TTC549 (cell line): Measurements from ENCODE around the gene AGBL1.

ENCODE experiments used
- FAIRE-seq: peaks from 2 replicates; lab custom pipeline; 2012; peaks lifted over from hg19 to GRCh38; lab: Jason Lieb, UNC

AGBL1 gene

DNA sequence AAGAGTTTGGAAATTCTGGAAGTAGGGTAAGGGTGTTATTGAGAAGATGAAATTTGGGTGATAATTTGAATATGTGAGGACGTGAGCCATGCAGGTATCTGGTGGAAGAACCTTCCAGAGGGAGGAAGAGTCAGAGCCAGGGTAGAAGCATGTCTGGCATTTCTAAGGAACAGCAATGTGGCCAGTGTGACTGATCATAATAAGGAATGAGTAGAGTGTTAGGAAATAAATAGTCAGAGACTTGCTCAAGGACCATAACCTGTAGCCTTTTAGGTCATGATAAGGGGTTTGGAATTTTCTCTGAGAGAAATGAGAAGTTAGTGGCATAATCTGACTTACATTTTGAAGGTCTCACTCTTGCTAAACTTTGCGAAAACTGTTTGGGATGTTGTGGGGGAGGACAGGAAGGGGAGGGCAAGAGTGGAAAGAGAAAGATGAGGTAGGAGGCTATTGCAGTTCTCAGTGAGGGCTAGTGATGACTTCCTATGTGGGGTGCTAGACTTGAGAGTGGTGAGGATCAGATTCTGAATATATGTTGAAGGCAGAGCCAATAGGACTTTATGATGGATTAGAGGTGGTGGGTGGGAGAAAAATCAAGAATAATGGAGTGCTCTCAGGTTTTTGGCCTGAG, 568.3 kb downstream of the AGBL1 start:
- FAIRE-seq, result no peak

GRCh38 chr15:86649277-86649676, 569.6 kb downstream of the AGBL1 start:
- no peak for FAIRE-seq

- no peak for FAIRE-seq
Measured at GRCh38 chr15:86650094-86650493, 570.4 kb downstream of the AGBL1 start.

DNA sequence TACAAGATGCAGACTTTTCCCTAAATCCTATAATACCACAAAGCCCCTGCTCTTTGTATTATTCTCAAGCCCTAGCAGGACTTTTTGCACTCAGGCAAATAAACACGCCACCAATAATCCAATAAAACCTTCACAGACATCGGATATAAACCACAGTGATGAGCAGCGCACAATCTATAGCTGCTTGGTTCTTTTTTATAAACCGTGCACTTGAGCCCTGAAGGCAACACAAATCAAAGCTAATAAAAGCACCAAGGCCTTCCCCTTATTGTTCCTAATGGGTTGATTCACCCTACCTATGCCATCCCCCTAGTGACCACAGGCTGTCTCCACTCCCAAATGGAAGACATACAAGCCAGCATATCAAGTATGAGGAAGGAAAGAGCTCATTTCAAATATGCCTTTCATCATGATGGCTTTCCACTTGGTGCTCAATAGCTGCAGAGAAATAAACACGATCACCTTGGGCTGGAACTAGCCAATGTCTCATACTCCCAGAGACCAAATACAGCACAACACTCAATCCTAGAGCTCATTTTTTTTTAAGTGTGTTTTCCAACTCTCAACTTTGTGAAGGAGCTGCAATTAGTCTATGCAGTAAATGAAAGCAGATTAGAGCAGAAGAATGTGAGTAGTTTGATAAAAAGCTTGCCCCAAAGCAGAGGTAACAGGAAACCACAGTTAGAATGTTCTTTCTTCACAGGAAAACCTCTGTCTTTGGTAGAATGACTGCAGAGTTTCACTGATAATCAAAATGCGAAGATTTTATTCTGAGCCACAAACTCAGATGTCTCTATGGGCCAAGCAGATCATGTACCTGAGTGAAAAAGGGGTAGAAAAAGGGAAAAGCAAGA, 573.9 kb downstream of the AGBL1 start:
- no peak for FAIRE-seq

DNA sequence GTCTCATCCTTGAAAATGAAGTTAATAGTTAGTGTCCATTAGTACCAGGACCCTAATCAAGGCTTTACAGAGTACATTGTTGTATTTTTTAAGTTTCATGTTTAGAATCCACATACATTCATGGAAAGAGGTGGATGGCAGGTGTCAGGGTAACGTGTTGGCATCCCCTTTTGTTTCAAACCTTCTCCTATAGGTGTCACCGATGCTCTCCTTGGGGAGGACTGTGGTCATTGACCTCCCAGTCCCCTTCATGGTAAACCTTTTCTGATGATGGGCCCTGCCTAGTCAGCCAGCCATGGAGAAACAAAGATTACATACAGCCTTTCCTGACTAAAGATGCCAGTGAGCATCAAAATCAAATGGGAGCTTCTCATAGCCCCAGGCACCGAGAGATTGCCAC, 574.8 kb downstream of the AGBL1 start:
- FAIRE-seq, result no peak

- no peak for FAIRE-seq
Measured at GRCh38 chr15:86657305-86657704, 577.6 kb downstream of the AGBL1 start.

DNA sequence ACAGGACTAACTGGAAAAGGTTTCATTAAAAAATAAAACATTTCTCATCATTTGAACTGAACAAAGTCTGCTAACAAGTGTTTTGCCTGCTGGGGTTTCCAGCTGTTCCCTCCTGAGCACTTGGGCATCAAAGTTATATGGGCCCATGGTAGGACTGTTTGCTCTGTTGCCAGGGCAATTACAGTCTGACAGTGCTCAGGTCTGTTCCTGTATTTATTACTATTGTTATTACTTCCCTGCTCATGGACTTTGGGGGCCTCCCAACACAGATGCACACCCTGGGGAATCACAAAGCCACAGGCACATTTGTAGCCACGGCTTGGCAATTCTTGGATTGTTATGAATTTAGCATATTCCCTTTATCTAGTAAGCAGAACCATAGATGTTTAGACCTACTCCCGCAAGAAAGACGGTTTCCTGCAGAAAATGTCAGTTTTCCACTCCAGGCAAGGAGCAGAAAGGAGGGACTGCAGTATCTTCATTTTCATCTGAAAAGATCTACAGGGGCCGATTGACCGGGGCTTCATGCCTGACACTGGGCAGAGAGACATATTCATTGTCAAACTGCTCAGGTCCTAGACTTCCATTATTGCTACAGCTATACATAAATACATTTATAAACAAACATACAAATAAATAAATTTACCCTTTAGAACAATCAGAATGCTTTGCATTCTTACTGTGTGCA, 580.2 kb downstream of the AGBL1 start:
- no peak for FAIRE-seq

DNA sequence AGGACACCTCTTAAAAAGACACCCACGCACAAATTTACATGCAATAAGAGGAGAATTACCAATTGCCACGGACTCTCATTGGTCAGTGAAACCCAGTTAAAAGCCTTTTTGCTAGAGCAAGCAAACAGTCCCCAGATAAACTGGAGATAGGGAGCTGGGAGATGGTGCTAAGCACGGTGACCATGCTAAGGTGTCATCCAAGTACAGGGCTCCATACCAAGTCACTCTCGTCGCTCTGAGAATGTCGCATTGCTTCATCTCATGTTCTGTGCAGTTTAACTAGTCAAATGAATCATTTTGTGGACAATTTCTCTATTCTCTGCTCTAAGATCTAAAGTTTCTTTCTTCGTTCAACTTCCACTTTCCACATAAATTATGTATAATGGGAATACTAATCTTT, 581.9 kb downstream of the AGBL1 start:
- FAIRE-seq, result no peak

- no peak for FAIRE-seq
Measured at GRCh38 chr15:86663304-86663703, 583.6 kb downstream of the AGBL1 start.

- no peak for FAIRE-seq
Measured at GRCh38 chr15:86663979-86664378, 584.3 kb downstream of the AGBL1 start.

GRCh38 chr15:86664581-86664980, 584.9 kb downstream of the AGBL1 start:
- FAIRE-seq, result no peak

- FAIRE-seq, result no peak
Measured at GRCh38 chr15:86676002-86676401, 596.3 kb downstream of the AGBL1 start.

- no peak for FAIRE-seq
Measured at GRCh38 chr15:86677278-86677677, 597.6 kb downstream of the AGBL1 start.

DNA sequence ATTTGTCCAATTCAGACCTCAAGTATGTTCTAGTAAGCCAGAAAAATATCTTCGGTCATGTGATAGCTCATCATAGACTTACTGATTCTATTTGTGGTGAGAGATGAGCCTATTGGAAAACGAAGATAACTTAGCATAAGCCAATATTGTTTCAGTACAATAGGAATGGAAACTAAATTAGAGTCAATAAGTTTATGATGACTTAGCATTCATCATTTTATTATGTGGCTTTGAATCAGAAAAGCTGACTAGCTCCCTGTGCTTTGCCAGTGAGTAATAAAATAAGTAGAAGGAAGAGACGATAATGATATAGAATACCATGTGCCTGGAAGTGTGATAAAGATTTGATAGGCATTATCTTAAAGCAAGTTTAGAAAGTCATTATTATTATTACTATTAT, 605.6 kb downstream of the AGBL1 start:
- no peak for FAIRE-seq

DNA sequence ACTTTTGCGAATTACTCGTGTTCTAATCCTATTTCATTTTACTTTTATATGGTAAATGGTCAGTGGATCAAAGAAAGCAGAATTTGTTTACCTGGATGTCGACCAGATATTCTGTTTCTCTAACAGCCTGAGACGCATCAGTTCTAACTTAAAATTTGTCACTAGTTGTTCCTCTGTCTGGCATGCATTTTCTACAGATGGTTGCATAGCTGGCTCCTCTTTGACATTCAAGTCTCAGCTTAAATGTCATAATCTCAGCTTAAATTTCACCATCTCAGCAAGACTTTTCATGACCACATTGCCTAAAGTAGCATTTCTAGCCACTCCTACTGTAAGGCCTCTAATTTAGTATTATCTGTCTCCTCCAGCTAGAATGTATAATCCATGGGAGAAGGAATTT, 609.3 kb downstream of the AGBL1 start:
- FAIRE-seq, result no peak

DNA sequence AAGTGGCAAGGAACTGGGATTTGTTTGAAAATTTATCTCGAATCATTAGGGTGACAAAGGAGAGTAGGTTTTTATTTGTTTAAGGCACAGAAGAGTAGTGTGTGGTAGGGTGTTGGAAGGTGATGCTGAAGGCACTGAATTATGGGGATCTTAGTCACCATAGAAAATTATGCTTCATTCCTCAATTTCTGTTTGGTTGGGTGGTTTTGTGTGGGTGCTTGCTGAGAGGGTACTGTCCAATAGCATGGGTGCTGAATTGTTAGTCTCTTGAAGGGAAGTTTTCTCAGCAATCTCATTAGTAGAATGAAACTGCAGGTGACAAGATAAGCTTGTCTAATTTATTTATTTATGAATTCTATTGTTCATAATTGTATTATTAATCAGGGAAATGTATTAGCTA, 610.9 kb downstream of the AGBL1 start:
- no peak for FAIRE-seq

GRCh38 chr15:86691091-86691663, 611.5 kb downstream of the AGBL1 start:
- no peak for FAIRE-seq

- FAIRE-seq, result no peak
Measured at GRCh38 chr15:86700864-86701610, 621.4 kb downstream of the AGBL1 start.

GRCh38 chr15:86701611-86701963, 621.9 kb downstream of the AGBL1 start:
- FAIRE-seq, result no peak

- no peak for FAIRE-seq
Measured at GRCh38 chr15:86706813-86707212, 627.1 kb downstream of the AGBL1 start.

DNA sequence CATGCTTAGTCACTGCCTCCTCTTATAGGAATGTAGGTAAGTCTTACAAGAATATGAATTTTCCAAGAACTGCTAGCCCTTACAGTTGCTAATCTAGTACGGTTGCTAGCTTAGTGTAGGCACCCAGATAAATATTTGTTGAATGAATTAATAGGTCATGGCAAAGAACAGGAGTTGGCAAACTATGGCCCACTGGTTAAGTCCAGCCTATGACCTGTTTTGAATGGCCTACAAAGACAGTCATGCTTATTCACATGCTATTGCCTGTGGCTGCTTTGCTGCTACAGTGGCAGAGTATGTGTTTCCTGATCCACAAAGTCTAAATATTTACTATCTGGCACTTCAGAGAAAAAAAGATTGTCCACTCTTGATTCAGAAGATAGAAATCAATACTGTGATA, 631.8 kb downstream of the AGBL1 start:
- no peak for FAIRE-seq

DNA sequence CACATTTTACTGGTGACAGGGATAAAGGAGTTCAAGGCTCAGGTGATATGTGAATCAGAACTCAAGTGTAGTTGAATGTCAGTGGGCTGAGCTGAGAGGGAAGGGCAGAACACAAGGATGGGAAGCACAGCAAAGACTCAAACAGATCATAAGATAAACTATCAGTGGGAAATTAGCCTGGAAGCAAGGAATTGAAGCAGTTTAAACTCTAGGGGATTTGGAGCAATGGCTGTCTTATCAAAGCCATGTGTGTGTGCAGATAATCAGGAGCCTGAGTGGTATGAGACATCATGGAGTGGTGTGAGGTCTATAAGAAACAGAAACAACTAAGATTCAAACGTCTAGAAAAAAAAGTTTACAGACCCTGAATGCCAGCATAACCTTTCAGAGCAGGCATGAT, 634.6 kb downstream of the AGBL1 start:
- FAIRE-seq, result no peak
